IPS DF 19.7 (cell line): ENCODE data around the gene PKIB.
"Not testable (repeated sequence)": the region's sequence is repeated elsewhere in the genome, so short reads cannot be mapped to it uniquely, and the experiment has no call there.

Experiments
- DNase-seq: peaks from one replicate; pipeline ENCODE4 v3.0.0-alpha.2; 2013; ENCODE audit warnings: low read depth, low spot score

Gene PKIB, protein sequence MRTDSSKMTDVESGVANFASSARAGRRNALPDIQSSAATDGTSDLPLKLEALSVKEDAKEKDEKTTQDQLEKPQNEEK

GRCh38 chr6:122609881-122610689 lies at the start of gene PKIB:
PKIB (plus strand) TSS chr6:122610405; CDS start chr6:122717795, 107,390 bp downstream.
- DNase-seq: peak; percentile 38

DNA sequence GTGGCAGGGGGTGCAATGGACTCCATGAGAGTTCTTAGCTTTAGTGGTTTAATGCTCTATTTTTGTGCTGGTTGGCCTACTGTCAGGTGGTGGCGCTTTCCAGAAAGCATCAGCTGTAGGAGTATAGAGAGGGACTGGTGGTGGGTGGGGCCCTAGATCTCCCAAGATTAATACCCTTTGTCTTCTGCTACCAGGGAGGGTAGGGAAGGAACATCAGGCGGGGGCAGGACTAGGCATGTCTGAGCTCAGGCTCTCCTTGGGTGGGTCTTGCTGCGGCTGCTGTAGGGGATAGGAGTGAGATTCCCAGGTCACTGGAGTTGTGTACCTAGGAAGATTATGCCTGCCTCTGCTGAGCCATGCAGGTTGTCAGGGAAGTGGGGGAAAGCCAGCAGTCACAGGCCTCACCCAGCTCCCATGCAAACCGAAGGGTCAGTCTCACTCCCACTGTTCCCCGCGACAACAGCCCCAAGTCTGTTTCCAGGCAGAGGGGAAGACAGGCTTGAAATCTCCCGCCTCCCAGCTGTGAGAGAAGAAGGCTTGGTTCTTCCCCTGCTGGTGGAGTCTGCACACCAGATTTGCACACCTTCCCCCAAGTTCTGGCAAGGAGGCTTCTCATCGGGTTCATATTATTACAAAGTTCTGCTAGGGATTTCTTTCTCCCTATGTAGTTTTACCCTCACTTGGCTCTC lies 46.7 kb upstream of the PKIB start:
- DNase-seq: no peak

DNA sequence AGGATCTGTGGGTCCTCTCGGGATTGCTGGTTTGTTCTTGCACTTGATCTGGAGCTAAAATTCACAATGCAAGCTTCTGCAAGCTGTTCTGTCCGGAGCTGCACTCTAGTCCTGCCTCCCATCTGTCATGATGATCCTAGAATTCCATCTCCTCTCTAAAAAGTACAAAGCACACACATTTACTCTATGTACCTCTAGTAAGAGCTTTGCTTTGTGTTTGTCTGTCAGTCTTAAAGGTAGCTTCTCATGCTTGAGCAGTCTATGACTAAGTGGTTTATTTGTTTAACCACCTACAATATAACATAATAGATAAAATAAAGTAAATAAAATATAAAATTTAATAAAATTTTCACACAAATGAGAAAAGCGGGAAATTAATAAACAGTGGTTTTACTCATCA lies 46.0 kb upstream of the PKIB start:
- no peak for DNase-seq

- DNase-seq: no peak
These were observed 44.5 kb upstream of the PKIB start for GRCh38 chr6:122565708-122566107.

- no peak for DNase-seq
These were observed 43.2 kb upstream of the PKIB start for GRCh38 chr6:122567034-122567433.

- DNase-seq: no peak
These were observed 41.9 kb upstream of the PKIB start for GRCh38 chr6:122568350-122568749.

- DNase-seq: no peak
These were observed 41.4 kb upstream of the PKIB start for GRCh38 chr6:122568797-122569221.

DNA sequence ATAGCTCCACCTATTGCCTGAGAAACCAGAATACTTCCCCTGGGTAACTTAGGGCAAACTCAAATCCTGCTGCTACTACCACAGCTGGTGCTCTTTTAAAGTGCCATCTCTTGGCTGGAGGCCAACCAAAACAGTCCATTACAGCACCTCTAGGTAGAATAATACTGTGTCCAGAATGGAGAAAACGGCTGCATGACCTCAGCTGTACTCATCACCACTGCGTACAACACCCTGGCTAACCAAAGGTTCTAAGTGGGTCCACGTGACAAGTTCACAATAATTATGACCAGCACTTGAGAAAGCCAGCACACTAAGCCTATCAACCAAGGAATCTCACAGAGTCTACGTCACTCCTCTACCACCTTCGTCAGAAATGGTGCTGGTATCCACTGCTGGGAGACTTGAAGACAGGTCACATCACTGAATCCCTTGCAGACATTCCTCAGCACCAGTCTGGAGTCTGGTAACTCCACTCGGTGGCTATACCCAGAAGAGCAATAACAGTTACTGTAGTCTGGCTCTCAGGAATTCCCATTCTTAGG lies 40.9 kb upstream of the PKIB start:
- DNase-seq: no peak

DNA sequence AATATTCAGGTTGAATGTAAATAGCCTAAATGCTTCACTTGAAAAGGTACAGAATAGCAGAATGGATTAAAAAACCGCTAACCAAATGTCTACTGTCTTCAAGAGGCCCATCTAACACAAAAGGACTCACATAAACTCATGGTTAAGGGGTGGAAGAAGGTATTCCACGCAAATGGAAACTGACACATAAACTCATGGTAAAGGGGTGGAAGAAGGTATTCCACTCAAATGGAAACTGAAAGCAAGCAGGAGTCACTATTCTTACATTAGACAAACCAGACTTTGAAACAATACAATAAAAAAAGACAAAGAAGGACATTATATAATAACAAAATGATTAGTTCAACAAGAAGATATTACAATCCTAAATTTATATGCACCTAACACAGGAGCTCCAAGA lies 38.3 kb upstream of the PKIB start:
- no peak for DNase-seq

GRCh38 chr6:122576888-122577287 lies 33.3 kb upstream of the PKIB start:
- DNase-seq: no peak

GRCh38 chr6:122578961-122579360 lies 31.2 kb upstream of the PKIB start:
- DNase-seq: no peak

- DNase-seq: no peak
These were observed 29.5 kb upstream of the PKIB start for GRCh38 chr6:122580737-122581136.

GRCh38 chr6:122589115-122589514 lies 21.1 kb upstream of the PKIB start:
- no peak for DNase-seq

- DNase-seq: not testable (repeated sequence)
These were observed 11.9 kb upstream of the PKIB start for GRCh38 chr6:122598295-122598694.

- no peak for DNase-seq
These were observed 5.5 kb upstream of the PKIB start for GRCh38 chr6:122604676-122605075.

GRCh38 chr6:122610690-122611455 lies 668 bp downstream of the PKIB start:
- no peak for DNase-seq

GRCh38 chr6:122612838-122613237 lies 2.6 kb downstream of the PKIB start:
- no peak for DNase-seq

DNA sequence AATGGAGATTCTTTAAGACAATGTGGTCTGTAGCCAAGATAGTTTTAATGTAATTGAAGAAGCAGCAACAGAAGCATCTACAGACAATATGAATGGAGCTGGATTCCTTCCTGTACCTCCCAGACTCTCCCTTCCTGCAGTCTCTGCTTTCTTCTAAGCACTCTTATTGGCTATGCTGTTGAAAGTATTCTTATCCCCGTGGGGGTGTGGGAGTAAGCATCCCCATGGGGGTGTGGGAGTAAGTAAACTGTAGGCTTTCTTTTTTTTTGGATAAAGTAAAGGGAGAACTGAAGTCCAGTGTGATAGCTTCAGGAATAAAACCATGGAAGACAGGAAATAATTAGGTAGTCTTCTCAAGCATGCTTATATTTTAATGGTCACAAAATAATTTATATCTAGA lies 4.1 kb downstream of the PKIB start:
- no peak for DNase-seq

- DNase-seq: no peak
These were observed 5.2 kb downstream of the PKIB start for GRCh38 chr6:122615409-122615808.

- no peak for DNase-seq
These were observed 6.7 kb downstream of the PKIB start for GRCh38 chr6:122616877-122617276.

DNA sequence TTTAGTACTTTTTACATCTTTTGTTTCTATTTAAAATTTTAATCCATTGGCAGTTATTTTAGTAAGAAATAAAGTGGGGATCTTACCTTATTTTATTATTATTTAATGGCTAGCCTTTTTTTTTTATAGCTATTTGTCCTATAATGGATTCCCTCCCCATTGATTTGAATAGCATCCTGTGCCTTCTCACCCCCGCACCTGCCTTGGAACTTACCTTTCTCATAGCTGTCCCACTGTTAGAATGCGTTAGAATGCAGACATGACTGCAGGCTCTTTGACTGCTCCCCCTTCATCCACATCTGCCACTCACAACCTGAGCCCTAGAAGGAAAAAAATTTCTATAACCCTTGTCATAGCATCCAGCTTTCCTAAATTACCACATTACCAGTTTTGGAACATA lies 9.1 kb downstream of the PKIB start:
- DNase-seq: no peak

GRCh38 chr6:122620428-122620827 lies 10.2 kb downstream of the PKIB start:
- no peak for DNase-seq
